Measurements from ENCODE around the gene VAV3.

- TF ChIP-seq CTCF (conservative IDR thresholded peaks at IDR 0.05 in 1 of 2, IDR thresholded peaks at IDR 0.05 in 1 of 2; ENCODE audit: low read depth in 1 of 2, low read length in 2 of 2) (no peak), EZH2 (IDR thresholded peaks at IDR 0.05; ENCODE audit: low read length, missing control alignments) (no peak)
Observed at GRCh38 chr1:107875689-107876088, 89.3 kb downstream of the VAV3 start.

Data from fibroblast of lung (primary cell).